Muscle of leg (tissue), 11 donors: Measurements from ENCODE around the gene ITGAX. TPM values are rescaled to one million over a fixed set of nuclear protein-coding genes. Genes with fewer than 3 reads are reported as not detected.
A peak's percentile ranks its signal among the peaks of the same experiment; 100 is the strongest.

Experiments used
- DNase-seq: peaks from one replicate; pipeline ENCODE4 v3.0.0; 2013
- H3K27ac ChIP-seq: one replicate; pipeline ENCODE4 v1.5.1; 2013; ENCODE audit warnings: mild to moderate bottlenecking, low read length, control low read depth
- H3K27me3 ChIP-seq: one replicate; pipeline ENCODE4 v1.6.1; 2013; ENCODE audit warnings: low read length; ENCODE audit not compliant: control insufficient read depth, insufficient read depth
- H3K36me3 ChIP-seq: one replicate; pipeline ENCODE4 v1.6.1; 2013; ENCODE audit warnings: low read length; ENCODE audit not compliant: control insufficient read depth, insufficient read depth
- H3K4me1 ChIP-seq: one replicate; pipeline ENCODE4 v1.6.1; 2013; ENCODE audit warnings: low read length; ENCODE audit not compliant: control insufficient read depth, insufficient read depth
- H3K4me3 ChIP-seq: one replicate; pipeline ENCODE4 v1.5.1; 2013; ENCODE audit warnings: low read length, control low read depth
- H3K9me3 ChIP-seq: replicated peaks from 2 replicates; pipeline ENCODE4 v1.6.1; 2013; ENCODE audit warnings: low read depth, low read length; ENCODE audit not compliant: control insufficient read depth
- WGBS: methylation state at CpG from one replicate; pipeline ENCODE4 v1.1.5; 2013; ENCODE audit warnings: missing lambda C conversion rate; ENCODE audit not compliant: insufficient coverage; 5-methylcytosine and 5-hydroxymethylcytosine counted together
- polyA plus RNA-seq, 8 donors: library from polyadenylated mRNA; unstranded; fragments of 120-200 nt; gene quantifications; one replicate each; pipeline versions ENCODE4 v1.2.1 to v1.2.3, GENCODE V29; 2013; ENCODE audit warnings: inconsistent platforms in 1 of 8, low replicate concordance in 1 of 8; ENCODE audit not compliant: insufficient read length in 8 of 8, insufficient read depth in 1 of 8
- total RNA-seq: library from RNA; stranded (reverse); fragments of 120-200 nt; gene quantifications from one replicate; pipeline ENCODE4 v1.2.4, GENCODE V29; 2013

Gene ITGAX
- total and polyA plus RNA-seq, 9 donors: 0.35 to 1.7 (median 0.64) TPM

DNA sequence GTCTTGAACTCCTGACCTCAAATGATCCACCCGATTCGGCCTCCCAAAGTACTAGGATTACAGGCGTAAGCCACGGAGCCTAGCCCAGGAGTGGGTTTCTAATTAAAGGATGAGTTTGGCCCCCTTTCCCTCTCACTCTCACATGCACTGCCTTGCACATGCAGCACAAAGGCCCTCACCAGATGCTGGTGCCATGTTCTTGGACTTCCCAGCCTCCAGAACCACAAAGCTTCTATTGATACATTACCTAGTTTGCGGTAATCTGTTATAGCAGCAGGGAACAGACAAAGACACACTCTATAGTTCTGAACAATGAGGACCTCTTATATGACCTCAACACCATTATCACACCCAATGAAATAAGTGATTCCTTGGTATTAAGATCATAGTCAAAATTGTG lies 20.3 kb downstream of the ITGAX start:
- H3K4me1 ChIP-seq: no peaks in the 10 kb centered on the region
- no peaks in the 10 kb centered on the region for H3K36me3 ChIP-seq
- no peaks in the 10 kb centered on the region for H3K9me3 ChIP-seq
- H3K4me3 ChIP-seq: no peak overlapping the region
- H3K27ac ChIP-seq: no peak overlapping the region
- WGBS: no CpG with 5 or more reads among the region's 5 CpGs
- no peak for DNase-seq
- H3K27me3 ChIP-seq: peaks cover 1% of the 10 kb centered on the region

DNA sequence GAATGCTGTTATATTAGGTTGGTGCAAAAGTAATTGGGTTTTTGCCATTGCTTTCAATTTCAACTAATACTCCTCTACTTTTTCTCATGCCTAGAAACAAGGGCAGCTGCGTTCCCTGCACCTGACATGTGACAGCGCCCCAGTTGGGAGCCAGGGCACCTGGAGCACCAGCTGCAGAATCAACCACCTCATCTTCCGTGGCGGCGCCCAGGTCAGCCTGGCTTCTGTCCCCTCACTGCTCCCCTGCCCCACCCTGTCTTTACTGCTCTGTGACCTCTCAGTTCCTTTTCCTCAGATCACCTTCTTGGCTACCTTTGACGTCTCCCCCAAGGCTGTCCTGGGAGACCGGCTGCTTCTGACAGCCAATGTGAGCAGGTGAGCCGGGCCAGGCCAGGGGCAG lies 21.7 kb downstream of the ITGAX start:
- Histone ChIP-seq H3K36me3 (no peaks in the 10 kb centered on the region), H3K9me3 (no peaks in the 10 kb centered on the region), H3K27me3 (peaks cover 2% of the 10 kb centered on the region), H3K4me3 (no peak overlapping the region), H3K4me1 (no peaks in the 10 kb centered on the region), H3K27ac (no peak overlapping the region)
- no peak for DNase-seq
- 76% methylated on average over 8 of the region's 8 CpGs for WGBS

DNA sequence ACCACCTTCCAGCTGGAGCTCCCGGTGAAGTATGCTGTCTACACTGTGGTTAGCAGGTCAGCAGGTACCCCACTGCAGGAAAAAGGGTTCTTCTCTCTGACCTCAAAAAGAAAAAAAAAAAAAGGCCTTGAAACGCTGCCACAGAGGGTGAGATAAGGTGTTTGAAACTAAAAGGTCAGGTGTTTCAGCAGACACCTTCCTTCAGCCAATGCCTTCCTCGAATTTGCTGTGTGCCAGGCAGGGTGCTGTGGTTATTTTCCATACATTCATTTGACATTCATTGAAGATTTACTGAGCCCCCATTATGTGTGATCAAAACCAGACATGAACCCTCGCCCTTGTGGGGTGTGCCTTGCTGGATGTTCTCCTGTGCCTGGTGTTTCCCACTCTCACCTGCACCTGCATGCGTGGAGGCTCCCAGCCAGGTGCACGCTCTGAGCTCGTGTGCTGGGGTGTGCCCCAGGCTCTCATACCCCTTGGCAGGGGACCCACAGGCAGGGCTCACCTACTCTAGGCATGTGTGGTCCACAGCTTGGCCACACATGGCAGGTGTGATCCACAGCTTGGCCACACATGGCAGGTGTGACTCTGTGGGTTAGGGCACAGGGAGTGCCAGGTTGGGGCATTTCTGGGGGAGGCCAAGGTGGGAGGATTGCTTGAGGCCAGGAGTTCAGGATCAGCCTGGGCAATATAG lies 22.4 kb downstream of the ITGAX start:
- WGBS: 81% methylated on average over 4 of the region's 7 CpGs
- H3K9me3 ChIP-seq: no peaks in the 10 kb centered on the region
- no peaks in the 10 kb centered on the region for H3K36me3 ChIP-seq
- DNase-seq: no peak
- no peak overlapping the region for H3K4me3 ChIP-seq
- peaks cover 2% of the 10 kb centered on the region for H3K27me3 ChIP-seq
- no peaks in the 10 kb centered on the region for H3K4me1 ChIP-seq
- H3K27ac ChIP-seq: no peak overlapping the region

DNA sequence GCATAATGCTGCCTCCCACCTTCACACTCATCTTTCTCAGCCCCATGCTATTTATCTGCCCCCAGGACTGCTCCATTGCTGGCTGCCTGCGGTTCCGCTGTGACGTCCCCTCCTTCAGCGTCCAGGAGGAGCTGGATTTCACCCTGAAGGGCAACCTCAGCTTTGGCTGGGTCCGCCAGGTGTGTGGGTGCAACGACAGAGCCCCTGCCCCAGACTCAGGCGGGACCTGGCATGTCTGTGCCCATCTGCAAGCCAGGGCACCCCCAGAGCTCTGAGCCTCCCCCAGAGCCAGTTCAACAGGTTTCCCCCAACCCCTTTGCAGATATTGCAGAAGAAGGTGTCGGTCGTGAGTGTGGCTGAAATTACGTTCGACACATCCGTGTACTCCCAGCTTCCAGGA lies 25.2 kb downstream of the ITGAX start:
- Histone ChIP-seq H3K27me3 (peaks cover 4% of the 10 kb centered on the region), H3K27ac (no peak overlapping the region), H3K4me3 (no peak overlapping the region), H3K4me1 (peaks cover 2% of the 10 kb centered on the region), H3K9me3 (no peaks in the 10 kb centered on the region), H3K36me3 (no peaks in the 10 kb centered on the region)
- 70% methylated on average over 10 of the region's 12 CpGs for WGBS
- DNase-seq: no peak

DNA sequence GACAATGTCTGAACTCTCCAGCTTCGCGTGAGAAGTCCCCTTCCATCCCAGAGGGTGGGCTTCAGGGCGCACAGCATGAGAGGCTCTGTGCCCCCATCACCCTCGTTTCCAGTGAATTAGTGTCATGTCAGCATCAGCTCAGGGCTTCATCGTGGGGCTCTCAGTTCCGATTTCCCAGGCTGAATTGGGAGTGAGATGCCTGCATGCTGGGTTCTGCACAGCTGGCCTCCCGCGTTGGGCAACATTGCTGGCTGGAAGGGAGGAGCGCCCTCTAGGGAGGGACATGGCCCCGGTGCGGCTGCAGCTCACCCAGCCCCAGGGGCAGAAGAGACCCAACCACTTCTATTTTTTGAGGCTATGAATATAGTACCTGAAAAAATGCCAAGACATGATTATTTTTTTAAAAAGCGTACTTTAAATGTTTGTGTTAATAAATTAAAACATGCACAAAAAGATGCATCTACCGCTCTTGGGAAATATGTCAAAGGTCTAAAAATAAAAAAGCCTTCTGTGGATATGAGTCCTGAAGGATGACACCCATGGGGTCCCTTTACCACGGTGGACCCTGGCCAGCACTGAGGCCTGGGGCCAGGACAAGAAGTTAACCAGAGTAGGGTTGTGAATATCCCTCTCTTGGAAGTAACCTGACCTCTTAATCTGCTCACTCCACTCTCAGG lies 27.6 kb downstream of the ITGAX start:
- Histone ChIP-seq H3K4me3 (no peak overlapping the region), H3K27me3 (peaks cover 4% of the 10 kb centered on the region), H3K36me3 (no peaks in the 10 kb centered on the region), H3K27ac (no peak overlapping the region), H3K4me1 (peaks cover 2% of the 10 kb centered on the region), H3K9me3 (no peaks in the 10 kb centered on the region)
- DNase-seq: peak; percentile 62
- 28% methylated on average over 7 of the region's 14 CpGs for WGBS

DNA sequence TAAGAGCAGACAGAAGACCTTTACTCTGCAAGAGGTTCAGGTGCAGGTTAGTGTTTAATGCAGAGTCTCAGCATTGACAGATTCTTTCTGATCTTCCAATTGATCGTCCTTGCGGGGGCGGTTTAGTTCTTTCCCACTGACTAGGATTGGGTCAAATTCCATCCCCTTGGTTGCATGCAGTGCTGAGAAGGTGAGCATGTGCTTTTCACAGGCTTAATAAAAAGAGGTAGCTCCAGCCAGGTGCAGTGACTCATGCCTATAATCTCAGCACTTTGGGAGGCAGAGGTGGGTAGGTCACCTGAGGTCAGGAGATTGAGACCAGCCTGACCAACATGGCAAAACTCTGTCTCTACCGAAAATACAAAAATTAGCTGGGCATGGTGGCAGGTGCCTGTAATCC lies 30.7 kb downstream of the ITGAX start:
- 86% methylated on average over 3 of the region's 4 CpGs for WGBS
- Histone ChIP-seq H3K27ac (no peak overlapping the region), H3K36me3 (no peaks in the 10 kb centered on the region), H3K4me3 (no peak overlapping the region), H3K4me1 (peaks cover 2% of the 10 kb centered on the region), H3K27me3 (peaks cover 4% of the 10 kb centered on the region), H3K9me3 (no peaks in the 10 kb centered on the region)
- DNase-seq: no peak

DNA sequence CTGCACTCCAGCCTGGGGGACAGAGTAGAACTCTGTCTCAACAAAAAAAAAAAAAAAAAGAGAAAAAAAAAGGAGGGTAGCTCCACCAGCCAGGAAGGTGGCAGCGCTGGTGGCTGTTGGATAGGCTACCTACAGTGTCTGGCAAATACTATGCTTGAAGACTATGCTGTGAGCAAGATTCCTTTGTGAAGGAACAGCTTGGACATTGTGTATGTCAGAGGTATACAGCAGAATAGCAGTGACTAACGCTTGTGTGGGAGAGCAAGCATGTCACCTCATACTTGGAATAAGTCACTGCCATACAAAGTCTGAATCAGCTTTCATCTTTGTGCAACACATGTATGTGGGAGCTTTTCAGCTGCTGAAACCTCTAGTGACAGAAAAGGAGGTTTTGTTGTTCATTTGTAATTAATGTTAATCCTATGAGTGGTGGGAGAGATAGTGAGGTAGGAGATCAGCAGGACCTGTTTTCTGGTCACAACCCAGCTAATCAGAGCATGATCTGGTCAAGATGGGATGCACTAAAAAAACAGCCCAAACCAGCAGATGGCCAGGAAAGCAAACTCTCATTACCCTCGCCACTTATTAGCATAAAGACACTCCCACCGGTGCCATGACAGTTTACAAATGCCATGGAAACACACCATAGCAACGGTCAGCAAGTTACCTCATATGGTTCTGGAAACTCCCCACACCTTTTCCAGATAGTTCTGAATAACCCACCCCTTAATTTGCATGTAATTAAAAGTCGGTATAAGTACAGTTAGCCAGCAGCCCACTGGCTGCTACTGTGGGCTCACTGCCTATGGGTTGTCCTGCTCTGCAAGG lies 31.4 kb downstream of the ITGAX start:
- no peak for DNase-seq

DNA sequence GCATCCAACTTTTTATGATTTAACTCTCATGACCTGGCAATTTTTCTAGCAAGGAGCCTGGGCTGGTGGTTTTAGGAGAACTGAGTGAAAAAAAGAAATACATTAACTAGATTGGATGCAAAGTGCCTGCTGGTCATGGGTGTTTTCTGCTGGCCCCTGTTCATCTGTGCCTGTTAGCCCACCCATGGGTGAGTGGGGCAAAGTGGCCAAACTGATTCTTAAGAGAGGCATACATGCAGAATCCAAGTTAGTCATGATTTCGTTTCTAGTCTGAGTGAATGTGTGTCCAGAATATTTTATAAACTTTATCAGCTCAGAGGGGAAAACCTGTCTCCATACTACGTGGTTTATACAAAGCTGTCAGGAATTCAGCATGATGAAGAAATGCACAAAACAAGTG lies 33.6 kb downstream of the ITGAX start:
- H3K4me3 ChIP-seq: no peak overlapping the region
- H3K36me3 ChIP-seq: no peaks in the 10 kb centered on the region
- no peaks in the 10 kb centered on the region for H3K27me3 ChIP-seq
- WGBS: no CpG with 5 or more reads among the region's 2 CpGs
- H3K4me1 ChIP-seq: no peaks in the 10 kb centered on the region
- DNase-seq: no peak
- no peaks in the 10 kb centered on the region for H3K9me3 ChIP-seq
- no peak overlapping the region for H3K27ac ChIP-seq

More for the DNA sequence above, 31.4 kb downstream of the ITGAX start:
- Histone ChIP-seq H3K4me1 (peaks cover 2% of the 10 kb centered on the region), H3K36me3 (no peaks in the 10 kb centered on the region), H3K4me3 (no peak overlapping the region), H3K27ac (no peak overlapping the region), H3K9me3 (no peaks in the 10 kb centered on the region), H3K27me3 (peaks cover 2% of the 10 kb centered on the region)
- 66% methylated on average over 4 of the region's 6 CpGs for WGBS

DNA sequence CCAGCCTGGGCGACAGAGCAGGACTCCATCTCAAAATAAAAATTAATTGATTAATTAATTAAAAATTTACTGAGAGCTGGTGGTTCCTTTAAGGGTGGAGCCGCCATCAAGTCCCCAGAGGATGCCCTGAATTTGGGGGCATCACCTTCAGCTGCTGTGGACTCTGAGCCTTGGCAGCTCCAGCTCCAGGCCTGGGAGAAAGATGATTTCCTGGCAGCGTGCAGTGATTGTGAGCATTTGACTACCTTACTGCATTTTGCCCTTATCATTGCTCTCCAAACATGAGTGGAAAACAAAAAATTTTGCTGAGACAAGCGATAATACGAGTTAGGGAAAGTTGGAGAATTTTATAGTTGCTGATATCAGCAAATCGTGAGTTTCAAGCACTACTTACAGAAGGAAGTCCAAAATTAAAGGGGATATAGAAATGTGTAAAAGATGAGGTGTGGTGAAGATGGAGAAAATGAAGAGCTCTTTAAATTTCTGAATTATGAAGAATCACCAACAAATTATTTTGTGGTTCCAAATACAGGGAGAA lies 35.6 kb downstream of the ITGAX start:
- no peak for DNase-seq
- Histone ChIP-seq H3K9me3 (no peaks in the 10 kb centered on the region), H3K36me3 (no peaks in the 10 kb centered on the region), H3K4me1 (no peaks in the 10 kb centered on the region), H3K27ac (no peak overlapping the region), H3K4me3 (no peak overlapping the region), H3K27me3 (peaks cover 2% of the 10 kb centered on the region)
- 40% methylated on average over 1 of the region's 6 CpGs for WGBS

DNA sequence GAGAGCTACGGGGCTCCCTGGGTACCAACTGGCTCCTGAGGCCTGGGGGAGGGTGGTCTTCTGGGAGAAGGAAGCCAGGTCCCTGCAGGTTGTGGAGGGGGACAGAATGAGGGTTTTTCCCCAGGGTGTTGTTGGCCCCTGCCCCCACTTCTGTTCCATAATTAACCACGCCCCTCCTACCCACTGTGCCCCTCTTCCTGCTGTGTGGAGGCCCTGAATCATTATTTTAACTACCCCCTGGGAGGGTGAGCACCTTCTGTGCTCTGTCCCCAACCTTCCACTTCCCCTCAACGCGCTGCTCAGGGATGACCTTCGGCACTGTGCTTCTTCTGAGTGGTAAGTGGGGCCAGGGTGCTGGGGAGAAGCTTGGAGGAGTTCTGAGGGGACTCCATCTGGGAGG lies 38.1 kb downstream of the ITGAX start, which contains the start of gene ITGAD:
TSS of gene ITGAD (plus strand) at position 280 of the 400 bp plus-strand sequence. CDS start at position 306, 26 bp downstream.
- H3K9me3 ChIP-seq: no peaks in the 10 kb centered on the region
- no peaks in the 10 kb centered on the region for H3K4me1 ChIP-seq
- 32% methylated on average over 2 of the region's 5 CpGs for WGBS
- H3K4me3 ChIP-seq: no peak within 1 kb of the TSS
- no peak for DNase-seq
- no peak within 1 kb of the TSS for H3K27ac ChIP-seq
- no peaks in the 10 kb centered on the region for H3K36me3 ChIP-seq
- H3K27me3 ChIP-seq: peaks cover 2% of the 10 kb centered on the region
